Measurements from ENCODE around the gene HIPK1.

HIPK1 gene

DNA sequence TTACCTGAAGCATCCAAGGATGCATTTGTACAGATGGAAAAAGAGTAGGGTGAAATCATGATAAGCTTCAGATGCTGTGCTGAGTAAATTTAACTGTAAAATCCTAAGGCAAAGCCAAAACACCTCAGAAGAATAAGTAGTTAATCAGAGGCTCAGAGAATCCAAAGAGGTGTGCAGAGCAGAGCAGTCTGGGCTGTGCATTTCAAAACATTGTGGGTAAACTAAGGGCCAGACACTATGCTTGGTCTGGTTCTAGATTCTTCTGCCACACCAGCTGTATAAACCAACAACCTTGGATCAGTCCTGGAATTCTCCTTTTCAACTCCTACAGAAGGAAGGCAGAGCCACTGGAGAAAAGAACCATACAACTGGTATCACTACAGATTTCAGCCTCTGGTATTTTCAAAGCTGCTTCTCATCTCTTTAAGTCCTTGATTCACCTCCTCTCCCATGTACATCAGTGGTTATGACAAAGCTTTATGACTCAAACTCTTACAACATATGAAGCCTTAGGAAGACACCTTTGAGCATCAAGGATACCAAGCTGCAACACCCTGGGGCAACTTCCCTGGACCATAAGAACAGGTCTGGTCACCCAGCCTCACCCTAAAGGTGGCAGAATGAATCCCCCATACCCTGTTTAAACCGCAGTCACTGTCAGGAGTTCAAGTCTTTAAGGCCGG, 11.6 kb upstream of the HIPK1 start:
- Histone ChIP-seq H3K27ac (ENCODE audit: low read depth, low read length) (no peak overlapping the region), H2BK120ac (ENCODE audit: low read depth, low read length) (no peak overlapping the region), H3K36me3 (ENCODE audit: control insufficient read depth, insufficient read depth, low read length) (no peaks in the 10 kb centered on the region), H2BK15ac (replicated peaks; ENCODE audit: low read depth) (no peak overlapping the region), H3K23ac (ENCODE audit: low read length) (no peak overlapping the region), H3K79me2 (ENCODE audit: control insufficient read depth, insufficient read depth, low read length) (no peaks in the 10 kb centered on the region), H2AK5ac (ENCODE audit: low read length) (no peak overlapping the region), H3K18ac (ENCODE audit: low read length) (no peak overlapping the region), H3K4me3 (ENCODE audit: low read length) (no peak overlapping the region), H3K56ac (ENCODE audit: low read length) (no peak overlapping the region), H4K5ac (ENCODE audit: low read length) (no peak overlapping the region), H3K9ac (ENCODE audit: low read length) (no peak overlapping the region), H3K27me3 (ENCODE audit: insufficient read depth, low read length, poor library complexity) (no peaks in the 10 kb centered on the region), H4K8ac (ENCODE audit: low read depth, low read length) (no peak overlapping the region), H3K4me2 (ENCODE audit: low read length) (no peak overlapping the region), H3K79me1 (ENCODE audit: low read length) (no peaks in the 10 kb centered on the region), H3K4me1 (ENCODE audit: control insufficient read depth, low read depth, low read length) (no peaks in the 10 kb centered on the region), H3K4ac (ENCODE audit: low read depth, low read length) (no peak overlapping the region), H2BK5ac (ENCODE audit: low read length) (no peak overlapping the region)
- DNase-seq, result no peak
- WGBS (ENCODE audit: extremely low coverage, insufficient coverage, low lambda C conversion rate), result no CpG with 5 or more reads among the region's 2 CpGs

DNA sequence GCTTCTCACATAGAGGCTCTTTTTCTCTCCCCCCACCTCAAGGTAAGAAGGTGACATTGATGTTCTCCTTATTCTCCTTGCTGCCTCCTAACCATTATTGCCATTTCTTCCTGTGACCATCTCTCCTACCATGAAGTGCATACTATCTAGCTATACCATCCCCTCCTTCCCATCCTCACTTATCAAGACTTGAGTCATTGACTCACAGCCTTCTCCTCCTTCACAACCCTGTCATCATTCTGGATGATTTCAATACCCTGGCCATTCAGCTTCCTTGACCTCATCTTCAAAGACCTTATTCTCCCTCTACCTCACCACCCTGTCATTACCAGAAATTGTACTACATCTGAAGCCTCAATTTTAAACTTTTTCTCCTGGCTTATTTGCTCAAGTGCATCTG, 10.9 kb upstream of the HIPK1 start:
- H3K27me3 ChIP-seq (ENCODE audit: insufficient read depth, low read length, poor library complexity), result no peaks in the 10 kb centered on the region
- H3K4me2 ChIP-seq (ENCODE audit: low read length), result no peak overlapping the region
- H3K79me2 ChIP-seq (ENCODE audit: control insufficient read depth, insufficient read depth, low read length), result no peaks in the 10 kb centered on the region
- no peaks in the 10 kb centered on the region for H3K36me3 ChIP-seq (ENCODE audit: control insufficient read depth, insufficient read depth, low read length)
- H2BK120ac ChIP-seq (ENCODE audit: low read depth, low read length), result no peak overlapping the region
- no peak overlapping the region for H4K8ac ChIP-seq (ENCODE audit: low read depth, low read length)
- H3K9ac ChIP-seq (ENCODE audit: low read length), result no peak overlapping the region
- no peak overlapping the region for H3K4me3 ChIP-seq (ENCODE audit: low read length)
- no peak overlapping the region for H4K5ac ChIP-seq (ENCODE audit: low read length)
- H3K23ac ChIP-seq (ENCODE audit: low read length), result no peak overlapping the region
- H2BK5ac ChIP-seq (ENCODE audit: low read length), result no peak overlapping the region
- no peak overlapping the region for H3K4ac ChIP-seq (ENCODE audit: low read depth, low read length)
- H3K18ac ChIP-seq (ENCODE audit: low read length), result no peak overlapping the region
- no peaks in the 10 kb centered on the region for H3K79me1 ChIP-seq (ENCODE audit: low read length)
- H3K27ac ChIP-seq (ENCODE audit: low read depth, low read length), result no peak overlapping the region
- H2BK15ac ChIP-seq (replicated peaks; ENCODE audit: low read depth), result no peak overlapping the region
- H2AK5ac ChIP-seq (ENCODE audit: low read length), result no peak overlapping the region
- no peak overlapping the region for H3K56ac ChIP-seq (ENCODE audit: low read length)
- DNase-seq, result no peak
- no peaks in the 10 kb centered on the region for H3K4me1 ChIP-seq (ENCODE audit: control insufficient read depth, low read depth, low read length)

DNA sequence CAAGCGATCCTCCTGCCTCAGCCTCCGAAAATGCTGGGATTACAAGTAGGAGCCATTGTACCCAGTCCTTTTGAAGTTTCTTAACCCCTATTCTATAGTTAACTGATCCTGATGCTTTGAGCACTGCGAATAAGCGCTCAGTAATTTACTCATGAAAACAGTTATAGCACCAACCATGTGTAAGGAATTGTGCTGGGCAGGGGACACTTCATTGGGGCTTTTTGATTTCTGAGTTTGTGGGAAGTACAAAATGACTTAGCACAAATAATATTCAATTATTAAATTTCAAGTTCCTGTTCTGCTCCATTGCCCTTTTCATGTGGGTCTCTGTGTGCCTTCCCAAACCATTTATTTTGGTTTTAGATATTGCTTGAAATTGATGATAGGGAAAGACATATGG, 6.2 kb upstream of the HIPK1 start:
- Histone ChIP-seq H3K9ac (ENCODE audit: low read length) (no peak overlapping the region), H3K4ac (ENCODE audit: low read depth, low read length) (no peak overlapping the region), H2BK15ac (replicated peaks; ENCODE audit: low read depth) (no peak overlapping the region), H3K27me3 (ENCODE audit: insufficient read depth, low read length, poor library complexity) (no peaks in the 10 kb centered on the region), H2AK5ac (ENCODE audit: low read length) (no peak overlapping the region), H3K4me2 (ENCODE audit: low read length) (no peak overlapping the region), H3K4me1 (ENCODE audit: control insufficient read depth, low read depth, low read length) (no peaks in the 10 kb centered on the region), H3K79me2 (ENCODE audit: control insufficient read depth, insufficient read depth, low read length) (no peaks in the 10 kb centered on the region), H3K79me1 (ENCODE audit: low read length) (no peaks in the 10 kb centered on the region), H2BK5ac (ENCODE audit: low read length) (no peak overlapping the region), H3K18ac (ENCODE audit: low read length) (no peak overlapping the region), H3K23ac (ENCODE audit: low read length) (no peak overlapping the region), H4K5ac (ENCODE audit: low read length) (no peak overlapping the region), H4K8ac (ENCODE audit: low read depth, low read length) (no peak overlapping the region), H2BK120ac (ENCODE audit: low read depth, low read length) (no peak overlapping the region), H3K27ac (ENCODE audit: low read depth, low read length) (no peak overlapping the region), H3K4me3 (ENCODE audit: low read length) (no peak overlapping the region), H3K36me3 (ENCODE audit: control insufficient read depth, insufficient read depth, low read length) (no peaks in the 10 kb centered on the region), H3K56ac (ENCODE audit: low read length) (no peak overlapping the region)
- no CpG with 5 or more reads among the region's 4 CpGs for WGBS (ENCODE audit: extremely low coverage, insufficient coverage, low lambda C conversion rate)
- DNase-seq, result no peak

DNA sequence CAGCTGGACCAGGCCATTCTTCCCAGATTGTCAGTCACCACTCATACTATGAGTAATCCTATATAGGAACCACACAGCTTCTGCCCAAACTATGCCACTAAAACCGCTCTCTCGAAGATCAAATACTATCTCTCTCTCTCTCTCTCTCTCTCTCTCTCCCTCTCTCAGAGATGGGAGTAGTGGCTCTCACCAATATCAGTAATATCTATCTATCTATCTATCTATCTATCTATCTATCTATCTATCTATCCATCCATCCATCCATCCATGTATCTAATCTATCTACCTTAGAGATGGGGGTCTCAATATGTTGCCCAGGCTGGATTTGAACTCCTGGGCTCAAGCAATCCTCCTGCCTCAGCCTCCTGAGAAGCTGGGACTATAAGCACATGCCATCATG, 4.7 kb upstream of the HIPK1 start:
- DNase-seq, result no peak
- no CpG with 5 or more reads among the region's 2 CpGs for WGBS (ENCODE audit: extremely low coverage, insufficient coverage, low lambda C conversion rate)
- H3K4me3 ChIP-seq (ENCODE audit: low read length), result no peak overlapping the region
- no peak overlapping the region for H3K18ac ChIP-seq (ENCODE audit: low read length)
- no peak overlapping the region for H2BK15ac ChIP-seq (replicated peaks; ENCODE audit: low read depth)
- H3K79me1 ChIP-seq (ENCODE audit: low read length), result no peaks in the 10 kb centered on the region
- H3K56ac ChIP-seq (ENCODE audit: low read length), result no peak overlapping the region
- H3K23ac ChIP-seq (ENCODE audit: low read length), result no peak overlapping the region
- no peak overlapping the region for H4K8ac ChIP-seq (ENCODE audit: low read depth, low read length)
- no peak overlapping the region for H4K5ac ChIP-seq (ENCODE audit: low read length)
- H3K27me3 ChIP-seq (ENCODE audit: insufficient read depth, low read length, poor library complexity), result no peaks in the 10 kb centered on the region
- no peak overlapping the region for H3K4me2 ChIP-seq (ENCODE audit: low read length)
- H3K4me1 ChIP-seq (ENCODE audit: control insufficient read depth, low read depth, low read length), result no peaks in the 10 kb centered on the region
- no peak overlapping the region for H2AK5ac ChIP-seq (ENCODE audit: low read length)
- H2BK5ac ChIP-seq (ENCODE audit: low read length), result no peak overlapping the region
- H3K36me3 ChIP-seq (ENCODE audit: control insufficient read depth, insufficient read depth, low read length), result no peaks in the 10 kb centered on the region
- H2BK120ac ChIP-seq (ENCODE audit: low read depth, low read length), result no peak overlapping the region
- H3K79me2 ChIP-seq (ENCODE audit: control insufficient read depth, insufficient read depth, low read length), result no peaks in the 10 kb centered on the region
- H3K4ac ChIP-seq (ENCODE audit: low read depth, low read length), result no peak overlapping the region
- H3K9ac ChIP-seq (ENCODE audit: low read length), result no peak overlapping the region
- no peak overlapping the region for H3K27ac ChIP-seq (ENCODE audit: low read depth, low read length)

DNA sequence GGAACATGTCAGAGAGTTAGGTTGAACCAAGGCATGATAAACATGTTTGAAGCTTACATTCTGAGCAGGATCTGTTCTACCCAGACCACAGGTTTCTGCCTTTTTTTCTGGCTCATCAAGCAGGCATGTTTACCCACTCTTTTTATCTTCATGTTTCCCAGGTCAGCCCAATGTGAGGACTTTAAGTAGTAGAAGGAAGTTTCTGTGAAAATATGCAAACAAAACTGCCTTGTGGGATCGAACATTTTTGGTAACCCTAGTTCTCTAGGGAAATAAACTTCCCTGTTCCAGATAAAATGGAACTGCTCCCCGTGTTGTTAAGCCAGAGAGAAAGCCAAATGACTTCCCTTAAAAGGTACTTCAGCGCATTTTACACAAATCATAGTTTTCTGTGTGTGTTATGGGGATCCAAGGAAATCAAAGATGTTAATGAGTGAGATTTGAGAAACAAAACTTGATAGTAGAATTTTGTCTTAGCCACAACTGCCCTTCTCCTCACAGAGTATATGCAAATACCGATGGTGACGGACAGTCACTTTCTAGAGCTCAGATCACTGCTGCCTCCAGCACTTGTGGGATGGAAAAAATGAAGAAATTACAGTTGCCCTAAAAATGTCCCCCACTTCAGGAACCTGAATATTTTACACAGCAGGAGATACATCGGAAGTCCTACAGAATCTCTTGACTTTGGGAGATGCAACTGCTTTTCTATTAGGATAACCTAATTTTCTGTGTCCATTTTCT, 765 bp upstream of the HIPK1 start:
- H3K79me1 ChIP-seq (ENCODE audit: low read length), result peaks cover 6% of the 10 kb centered on the region
- H3K9ac ChIP-seq (ENCODE audit: low read length), result peak overlapping the region; percentile 81
- no CpG with 5 or more reads among the region's 6 CpGs for WGBS (ENCODE audit: extremely low coverage, insufficient coverage, low lambda C conversion rate)
- H3K36me3 ChIP-seq (ENCODE audit: control insufficient read depth, insufficient read depth, low read length), result no peaks in the 10 kb centered on the region
- no peak overlapping the region for H3K18ac ChIP-seq (ENCODE audit: low read length)
- H3K4me3 ChIP-seq (ENCODE audit: low read length), result peak overlapping the region; percentile 59
- no peak overlapping the region for H4K8ac ChIP-seq (ENCODE audit: low read depth, low read length)
- DNase-seq, result no peak
- H3K79me2 ChIP-seq (ENCODE audit: control insufficient read depth, insufficient read depth, low read length), result peaks cover 27% of the 10 kb centered on the region
- no peak overlapping the region for H3K23ac ChIP-seq (ENCODE audit: low read length)
- peak overlapping the region; percentile 86 for H3K56ac ChIP-seq (ENCODE audit: low read length)
- no peaks in the 10 kb centered on the region for H3K27me3 ChIP-seq (ENCODE audit: insufficient read depth, low read length, poor library complexity)
- H3K4me2 ChIP-seq (ENCODE audit: low read length), result peak overlapping the region; percentile 97
- H2BK5ac ChIP-seq (ENCODE audit: low read length), result no peak overlapping the region
- H3K4ac ChIP-seq (ENCODE audit: low read depth, low read length), result no peak overlapping the region
- no peak overlapping the region for H4K5ac ChIP-seq (ENCODE audit: low read length)
- no peak overlapping the region for H2BK15ac ChIP-seq (replicated peaks; ENCODE audit: low read depth)
- H2BK120ac ChIP-seq (ENCODE audit: low read depth, low read length), result no peak overlapping the region
- no peak overlapping the region for H3K27ac ChIP-seq (ENCODE audit: low read depth, low read length)
- H2AK5ac ChIP-seq (ENCODE audit: low read length), result no peak overlapping the region
- H3K4me1 ChIP-seq (ENCODE audit: control insufficient read depth, low read depth, low read length), result no peaks in the 10 kb centered on the region
